ENCODE measurements around the gene MAP2K7. TPM values are rescaled to one million over a fixed set of nuclear protein-coding genes. Genes with fewer than 3 reads are reported as not detected.
"Not testable (repeated sequence)": the region's sequence is repeated elsewhere in the genome, so short reads cannot be mapped to it uniquely, and the experiment has no call there.

Gene MAP2K7
- total and polyA plus RNA-seq, 4 donors = 14.7 to 34.3 (median 25.0) TPM

- Histone ChIP-seq H3K36me3 (ENCODE audit: control insufficient read depth in 1 of 2, insufficient read depth in 2 of 2, low read length in 1 of 2) (peaks cover 0 to 14% of the 10 kb centered on the region in 2 donors), H3K27me3 (ENCODE audit: control insufficient read depth in 1 of 2, insufficient read depth in 2 of 2, low read length in 1 of 2) (no peaks in the 10 kb centered on the region), H3K4me1 (ENCODE audit: control insufficient read depth in 1 of 2, insufficient read depth in 2 of 2, low read length in 2 of 2) (no peaks in the 10 kb centered on the region), H3K4me3 (ENCODE audit: low read length in 2 of 2) (no peak overlapping the region), H3K9me3 (ENCODE audit: control insufficient read depth, low read length) (no peaks in the 10 kb centered on the region), H3K27ac (ENCODE audit: low read depth in 1 of 2, low read length in 2 of 2) (peak overlapping the region; percentile 81 to 89)
- 16 to 25% methylated on average over 24 of the region's 24 CpGs for WGBS, 2 donors
- ATAC-seq (ENCODE audit: low FRiP score) = peak; percentile 40
- intact Hi-C loops (cut with DNase I) = no loop called here
- DNase-seq = peak; percentile 82 to 91
Measured at GRCh38 chr19:7928741-7929701, 25.3 kb downstream of the MAP2K7 start.

GRCh38 chr19:7930030-7930429 lies 26.4 kb downstream of the MAP2K7 start:
- ATAC-seq (ENCODE audit: low FRiP score); intact Hi-C loops (cut with DNase I); DNase-seq; H3K4me3 ChIP-seq (ENCODE audit: low read length in 2 of 2); H3K27me3 ChIP-seq (ENCODE audit: control insufficient read depth in 1 of 2, insufficient read depth in 2 of 2, low read length in 1 of 2); H3K4me1 ChIP-seq (ENCODE audit: control insufficient read depth in 1 of 2, insufficient read depth in 2 of 2, low read length in 2 of 2); H3K9me3 ChIP-seq (ENCODE audit: control insufficient read depth, low read length); H3K27ac ChIP-seq (ENCODE audit: low read depth in 1 of 2, low read length in 2 of 2): not testable (repeated sequence)
- peaks cover 0 to 14% of the 10 kb centered on the region in 2 donors for H3K36me3 ChIP-seq (ENCODE audit: control insufficient read depth in 1 of 2, insufficient read depth in 2 of 2, low read length in 1 of 2)
- WGBS, 2 donors = 82 to 89% methylated on average over 8 to 11 of the region's 11 CpGs

GRCh38 chr19:7930765-7931164 lies 27.1 kb downstream of the MAP2K7 start:
- H3K27ac ChIP-seq (ENCODE audit: low read depth in 1 of 2, low read length in 2 of 2) = no peak overlapping the region
- no peaks in the 10 kb centered on the region for H3K27me3 ChIP-seq (ENCODE audit: control insufficient read depth in 1 of 2, insufficient read depth in 2 of 2, low read length in 1 of 2)
- H3K4me1 ChIP-seq (ENCODE audit: control insufficient read depth in 1 of 2, insufficient read depth in 2 of 2, low read length in 2 of 2) = no peaks in the 10 kb centered on the region
- ATAC-seq (ENCODE audit: low FRiP score) (no peak), DNase-seq (no peak)
- no peak overlapping the region for H3K4me3 ChIP-seq (ENCODE audit: low read length in 2 of 2)
- 17 to 49% methylated on average over 7 of the region's 7 CpGs for WGBS, 2 donors
- no peaks in the 10 kb centered on the region for H3K9me3 ChIP-seq (ENCODE audit: control insufficient read depth, low read length)
- H3K36me3 ChIP-seq (ENCODE audit: control insufficient read depth in 1 of 2, insufficient read depth in 2 of 2, low read length in 1 of 2) = peaks cover 0 to 14% of the 10 kb centered on the region in 2 donors
- intact Hi-C loops (cut with DNase I) = no loop called here

GRCh38 chr19:7931221-7932061 lies 27.8 kb downstream of the MAP2K7 start:
- Histone ChIP-seq H3K4me3 (ENCODE audit: low read length in 2 of 2) (no peak overlapping the region), H3K27ac (ENCODE audit: low read depth in 1 of 2, low read length in 2 of 2) (no peak overlapping the region), H3K27me3 (ENCODE audit: control insufficient read depth in 1 of 2, insufficient read depth in 2 of 2, low read length in 1 of 2) (no peaks in the 10 kb centered on the region), H3K9me3 (ENCODE audit: control insufficient read depth, low read length) (no peaks in the 10 kb centered on the region), H3K4me1 (ENCODE audit: control insufficient read depth in 1 of 2, insufficient read depth in 2 of 2, low read length in 2 of 2) (no peaks in the 10 kb centered on the region), H3K36me3 (ENCODE audit: control insufficient read depth in 1 of 2, insufficient read depth in 2 of 2, low read length in 1 of 2) (peaks cover 0 to 14% of the 10 kb centered on the region in 2 donors)
- DNase-seq (peak in 1 of 2 donors; percentile 49), ATAC-seq (ENCODE audit: low FRiP score) (no peak)
- intact Hi-C loops (cut with DNase I) = no loop called here
- WGBS, 2 donors = 60 to 77% methylated on average over 34 to 36 of the region's 36 CpGs

DNA sequence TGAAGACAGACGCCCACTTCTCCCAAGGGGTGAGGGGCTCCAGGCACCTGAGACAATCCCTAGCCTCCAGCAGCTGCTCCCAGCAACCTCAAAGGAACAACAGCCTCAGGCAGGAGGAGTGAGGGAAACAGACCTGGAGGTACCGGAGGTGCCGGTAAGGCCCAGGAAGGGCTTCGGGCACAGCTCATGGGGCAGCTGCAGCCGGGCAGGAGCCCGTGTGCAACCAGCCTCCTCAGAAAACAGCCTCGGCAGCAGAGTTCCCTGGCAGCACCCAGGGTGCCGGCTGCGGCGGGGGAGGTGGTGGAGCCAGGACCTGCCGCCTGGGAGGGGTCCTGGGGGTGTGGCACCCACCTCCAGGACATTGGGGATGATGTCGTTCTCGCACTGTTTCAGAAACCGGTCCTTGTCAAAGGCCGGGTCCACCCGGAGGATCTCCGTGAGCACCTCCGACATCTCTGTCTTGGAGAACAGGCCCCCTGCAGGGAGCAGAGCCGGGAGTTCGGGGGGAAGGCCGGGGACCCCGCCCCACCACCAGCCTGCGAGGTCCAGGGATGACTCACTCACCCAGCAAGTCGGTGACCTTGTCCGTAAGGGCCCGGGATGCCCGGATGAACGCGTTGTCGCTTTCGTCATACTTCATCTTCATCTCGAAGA lies 28.7 kb downstream of the MAP2K7 start:
- peaks cover 0 to 17% of the 10 kb centered on the region in 2 donors for H3K36me3 ChIP-seq (ENCODE audit: control insufficient read depth in 1 of 2, insufficient read depth in 2 of 2, low read length in 1 of 2)
- H3K4me3 ChIP-seq (ENCODE audit: low read length in 2 of 2) = no peak overlapping the region
- H3K27ac ChIP-seq (ENCODE audit: low read depth in 1 of 2, low read length in 2 of 2) = no peak overlapping the region
- H3K27me3 ChIP-seq (ENCODE audit: control insufficient read depth in 1 of 2, insufficient read depth in 2 of 2, low read length in 1 of 2) = no peaks in the 10 kb centered on the region
- no peaks in the 10 kb centered on the region for H3K4me1 ChIP-seq (ENCODE audit: control insufficient read depth in 1 of 2, insufficient read depth in 2 of 2, low read length in 2 of 2)
- intact Hi-C loops (cut with DNase I) = no loop called here
- DNase-seq = no peak
- WGBS, 2 donors = 91 to 93% methylated on average over 32 of the region's 32 CpGs
- ATAC-seq (ENCODE audit: low FRiP score) = no peak
- H3K9me3 ChIP-seq (ENCODE audit: control insufficient read depth, low read length) = no peaks in the 10 kb centered on the region

DNA sequence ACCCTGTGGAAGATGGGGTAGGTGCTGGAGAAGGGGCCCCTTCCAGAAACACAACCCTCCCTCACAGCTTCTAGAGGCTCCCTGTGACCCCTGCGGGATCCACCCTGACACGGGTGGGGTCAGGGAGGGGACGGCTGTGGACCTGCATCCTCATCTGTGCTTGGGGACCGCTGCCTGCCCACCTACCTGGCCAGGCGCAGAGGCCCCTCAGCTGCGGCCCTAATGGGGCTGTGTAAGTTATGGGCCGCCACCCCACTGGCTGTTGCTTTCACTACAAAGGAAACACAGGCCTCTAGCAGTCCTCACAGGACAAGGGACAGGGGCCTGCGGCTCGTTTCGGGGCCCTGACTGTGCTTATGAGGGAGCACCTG lies 29.2 kb downstream of the MAP2K7 start:
- DNase-seq (no peak), ATAC-seq (ENCODE audit: low FRiP score) (no peak)
- intact Hi-C loops (cut with DNase I) = no loop called here
- 90 to 93% methylated on average over 10 of the region's 10 CpGs for WGBS, 2 donors
- Histone ChIP-seq H3K4me3 (ENCODE audit: low read length in 2 of 2) (no peak overlapping the region), H3K27ac (ENCODE audit: low read depth in 1 of 2, low read length in 2 of 2) (no peak overlapping the region), H3K36me3 (ENCODE audit: control insufficient read depth in 1 of 2, insufficient read depth in 2 of 2, low read length in 1 of 2) (peaks cover 0 to 19% of the 10 kb centered on the region in 2 donors), H3K27me3 (ENCODE audit: control insufficient read depth in 1 of 2, insufficient read depth in 2 of 2, low read length in 1 of 2) (no peaks in the 10 kb centered on the region), H3K9me3 (ENCODE audit: control insufficient read depth, low read length) (no peaks in the 10 kb centered on the region), H3K4me1 (ENCODE audit: control insufficient read depth in 1 of 2, insufficient read depth in 2 of 2, low read length in 2 of 2) (no peaks in the 10 kb centered on the region)

DNA sequence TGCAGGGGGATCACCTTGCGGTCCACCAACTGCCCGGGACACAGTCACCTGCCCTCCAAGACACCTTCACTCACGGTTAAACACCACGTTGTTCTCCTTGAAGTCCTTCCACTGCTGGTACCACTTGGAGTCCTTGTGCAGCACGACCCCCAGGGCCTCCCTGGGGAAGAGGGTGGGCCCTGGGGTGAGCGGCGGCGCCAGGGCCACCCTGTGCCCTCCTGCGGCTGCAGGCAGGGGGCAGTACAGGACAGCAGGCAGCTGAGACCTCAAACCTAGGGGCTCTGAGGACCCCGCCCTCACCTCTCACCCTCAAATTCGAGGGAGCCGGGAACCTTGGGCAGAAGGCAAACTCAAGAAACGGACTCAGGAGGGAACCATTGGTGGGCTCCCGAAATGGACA lies 29.7 kb downstream of the MAP2K7 start:
- no peaks in the 10 kb centered on the region for H3K9me3 ChIP-seq (ENCODE audit: control insufficient read depth, low read length)
- no peak for ATAC-seq (ENCODE audit: low FRiP score)
- intact Hi-C loops (cut with DNase I) = no loop called here
- H3K36me3 ChIP-seq (ENCODE audit: control insufficient read depth in 1 of 2, insufficient read depth in 2 of 2, low read length in 1 of 2) = peaks cover 0 to 19% of the 10 kb centered on the region in 2 donors
- no peak for DNase-seq
- H3K4me3 ChIP-seq (ENCODE audit: low read length in 2 of 2) = no peak overlapping the region
- no peaks in the 10 kb centered on the region for H3K4me1 ChIP-seq (ENCODE audit: control insufficient read depth in 1 of 2, insufficient read depth in 2 of 2, low read length in 2 of 2)
- 87 to 88% methylated on average over 14 of the region's 14 CpGs for WGBS, 2 donors
- H3K27ac ChIP-seq (ENCODE audit: low read depth in 1 of 2, low read length in 2 of 2) = no peak overlapping the region
- no peaks in the 10 kb centered on the region for H3K27me3 ChIP-seq (ENCODE audit: control insufficient read depth in 1 of 2, insufficient read depth in 2 of 2, low read length in 1 of 2)

DNA sequence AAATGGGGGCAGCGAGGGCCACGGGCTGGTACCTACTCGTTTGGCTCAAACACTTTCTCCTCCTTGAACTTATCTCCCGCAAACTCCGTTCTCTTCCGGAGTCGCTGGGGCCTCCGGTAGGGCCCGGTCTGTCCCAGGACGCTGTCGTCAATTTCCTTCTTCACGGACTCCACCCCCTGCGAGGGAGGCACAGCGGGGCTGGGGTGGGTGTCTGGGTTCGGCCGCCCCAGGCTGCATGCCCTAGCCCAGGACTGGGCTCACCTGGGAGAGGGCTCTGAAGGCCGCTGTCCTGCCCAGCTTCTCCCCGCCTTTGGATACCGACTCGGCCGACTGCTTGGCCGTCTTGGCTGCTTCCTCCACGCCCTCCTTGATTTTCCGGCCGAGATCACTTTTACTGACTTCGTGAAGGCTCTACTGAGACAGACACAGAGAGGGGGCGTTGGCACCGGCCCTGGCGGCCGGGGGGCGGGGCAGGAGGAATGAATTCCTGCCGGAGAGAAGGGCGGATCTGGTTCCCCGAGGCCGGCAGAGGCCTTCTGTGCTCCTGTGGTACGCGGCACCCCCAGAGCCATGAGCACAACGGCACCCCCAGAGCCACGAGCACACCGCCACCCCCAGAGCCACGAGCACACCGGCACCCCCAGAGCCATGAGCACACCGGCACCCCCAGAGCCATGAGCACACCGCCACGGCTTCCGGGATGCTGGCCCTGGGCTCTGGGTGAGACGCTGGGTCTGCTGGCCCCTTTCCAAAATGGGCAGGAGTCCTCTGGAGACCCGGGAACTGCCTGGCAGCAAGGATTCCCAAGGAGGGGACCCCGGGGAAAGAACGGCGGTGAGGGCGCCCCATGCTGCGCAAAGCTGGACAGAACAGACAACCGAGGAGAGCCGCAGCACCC lies 30.4 kb downstream of the MAP2K7 start:
- H3K36me3 ChIP-seq (ENCODE audit: control insufficient read depth in 1 of 2, insufficient read depth in 2 of 2, low read length in 1 of 2) = peaks cover 0 to 19% of the 10 kb centered on the region in 2 donors
- no peak overlapping the region for H3K27ac ChIP-seq (ENCODE audit: low read depth in 1 of 2, low read length in 2 of 2)
- WGBS, 2 donors = 87% methylated on average over 54 to 55 of the region's 55 CpGs
- H3K27me3 ChIP-seq (ENCODE audit: control insufficient read depth in 1 of 2, insufficient read depth in 2 of 2, low read length in 1 of 2) = no peaks in the 10 kb centered on the region
- H3K4me1 ChIP-seq (ENCODE audit: control insufficient read depth in 1 of 2, insufficient read depth in 2 of 2, low read length in 2 of 2) = no peaks in the 10 kb centered on the region
- no peak for DNase-seq
- no peak for ATAC-seq (ENCODE audit: low FRiP score)
- intact Hi-C loops (cut with DNase I) = no loop called here
- H3K4me3 ChIP-seq (ENCODE audit: low read length in 2 of 2) = no peak overlapping the region
- no peaks in the 10 kb centered on the region for H3K9me3 ChIP-seq (ENCODE audit: control insufficient read depth, low read length)
